Measurements from ENCODE around the gene IQCN.

- TF ChIP-seq POLR2A (IDR thresholded peaks at IDR 0.05) (no peak), CTCF (IDR thresholded peaks at IDR 0.05) (peak in 1 of 3 donors; percentile 83)
Observed at GRCh38 chr19:18251587-18252369, 22.5 kb downstream of the IQCN start.

Data from lower leg skin (tissue), 3 donors.